CD4-positive, alpha-beta T cell treated with Interleukin-6 at 100 ng/mL for 8 hours (primary cell): Measurements from ENCODE around the gene SCGN.
"Not testable (repeated sequence)": the region's sequence is repeated elsewhere in the genome, so short reads cannot be mapped to it uniquely, and the experiment has no call there.

Experiments used
- DNase-seq: peaks from one replicate; pipeline ENCODE4 v3.0.0-alpha.2; 2020; ENCODE audit warnings: mixed read lengths, low spot score

SCGN gene

DNA sequence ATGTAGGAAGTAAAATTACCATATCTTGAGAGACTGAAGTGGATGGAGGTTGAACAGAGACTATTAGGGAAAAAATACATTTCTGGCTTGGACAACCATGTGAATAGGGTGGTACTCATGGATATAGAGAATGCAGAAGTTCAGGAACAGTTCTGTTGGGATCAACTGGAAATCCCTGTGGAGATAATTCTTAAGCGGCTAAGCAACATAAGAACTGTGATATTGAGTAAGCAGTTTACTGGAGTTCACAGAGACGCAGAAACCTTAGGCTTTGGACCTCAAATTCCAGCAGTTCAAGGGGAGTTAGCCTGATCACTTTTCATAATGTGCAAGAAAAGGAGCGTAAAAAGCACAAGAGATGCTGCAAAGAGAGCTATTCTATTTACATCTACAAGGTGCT, 78.9 kb downstream of the SCGN start:
- no peak for DNase-seq

DNA sequence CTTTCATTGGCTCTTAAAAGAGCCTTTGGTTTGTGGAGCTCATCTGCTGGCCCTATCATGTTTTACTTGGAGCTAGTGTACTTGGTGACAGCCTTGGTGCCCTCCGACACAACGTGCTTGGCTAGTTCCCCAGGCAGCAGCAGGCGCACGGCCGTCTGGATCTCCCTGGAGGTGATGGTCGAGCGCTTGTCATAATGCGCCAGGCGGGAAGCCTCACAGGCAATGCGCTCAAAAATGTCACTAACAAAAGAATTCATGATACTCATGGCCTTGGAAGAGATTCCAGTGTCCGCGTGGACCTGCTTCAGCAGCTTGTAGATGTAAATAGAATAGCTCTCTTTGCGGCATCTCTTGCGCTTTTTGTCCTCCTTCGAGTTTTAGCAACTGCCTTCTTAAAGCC, 79.7 kb downstream of the SCGN start:
- no peak for DNase-seq

DNA sequence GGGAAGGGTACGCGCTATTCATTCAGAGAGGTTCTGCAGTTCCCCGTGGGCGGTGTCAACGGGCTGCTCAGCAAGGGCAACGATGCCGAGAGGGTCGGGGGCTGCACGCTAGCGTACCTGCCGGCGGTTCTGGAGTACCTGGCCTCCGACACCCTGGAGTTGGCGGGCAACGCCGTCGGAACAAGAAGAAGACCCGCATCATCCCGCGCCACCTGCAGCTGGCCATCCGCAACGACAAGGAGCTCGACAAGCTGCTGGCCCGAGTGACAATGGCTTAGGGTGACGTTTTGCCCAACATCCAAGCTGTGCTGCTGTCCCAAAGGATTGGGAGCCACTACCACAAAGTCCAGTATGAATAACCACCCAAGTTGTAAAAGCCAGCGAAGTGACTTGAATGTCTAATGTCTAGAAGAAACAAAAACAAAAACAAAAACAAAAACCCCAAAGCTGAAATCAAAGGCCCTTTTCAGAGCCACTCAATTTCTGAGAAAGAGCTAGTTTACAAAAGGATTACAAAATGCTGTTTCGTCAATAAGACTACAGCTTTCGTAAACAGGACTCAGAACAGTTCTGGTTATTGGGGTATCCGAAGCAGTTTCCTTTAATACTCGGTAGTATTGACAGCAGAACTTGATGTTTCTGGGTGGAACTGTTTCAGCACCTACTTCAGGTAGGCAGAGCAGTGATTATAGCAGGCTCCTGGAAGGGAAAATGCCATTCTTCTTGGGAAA, 80.6 kb downstream of the SCGN start:
- no peak for DNase-seq

DNA sequence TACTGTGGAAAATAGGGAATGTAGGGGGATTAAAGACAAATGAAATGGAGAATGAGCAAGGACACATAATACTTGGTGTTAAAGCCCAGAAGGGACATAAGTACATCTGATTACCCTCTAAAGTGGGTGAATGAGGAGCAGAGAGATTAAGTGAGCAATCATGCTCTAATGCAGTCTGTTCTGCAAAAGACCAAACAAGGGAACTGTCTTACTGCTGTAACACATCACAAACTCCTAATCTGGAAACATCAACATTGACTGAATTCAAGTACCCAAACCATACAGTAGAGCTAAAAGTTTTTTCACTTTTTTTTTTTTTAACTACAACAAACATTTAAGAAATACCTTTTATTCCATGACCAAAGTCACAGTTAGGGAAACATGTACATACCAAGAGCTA, 83.2 kb downstream of the SCGN start:
- DNase-seq, result no peak

DNA sequence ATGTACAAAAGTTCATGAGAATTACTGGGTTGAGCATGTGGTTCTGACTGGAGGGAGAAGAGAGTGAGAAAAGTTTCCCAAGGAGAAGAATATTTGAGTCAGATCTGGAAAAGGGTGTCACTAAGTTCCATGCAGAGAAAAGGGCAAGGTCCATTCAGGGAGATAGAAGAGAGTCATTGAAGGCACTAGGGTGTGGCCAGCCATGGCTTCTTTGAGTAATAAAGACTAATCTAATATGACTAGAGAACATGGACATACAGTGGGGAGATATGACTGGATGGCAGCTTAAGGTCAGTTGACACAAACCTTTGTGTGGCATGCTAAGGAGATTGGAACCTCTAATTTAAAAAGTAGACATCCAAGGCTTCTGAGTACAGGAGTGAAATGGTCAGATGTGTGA, 91.9 kb downstream of the SCGN start:
- no peak for DNase-seq

DNA sequence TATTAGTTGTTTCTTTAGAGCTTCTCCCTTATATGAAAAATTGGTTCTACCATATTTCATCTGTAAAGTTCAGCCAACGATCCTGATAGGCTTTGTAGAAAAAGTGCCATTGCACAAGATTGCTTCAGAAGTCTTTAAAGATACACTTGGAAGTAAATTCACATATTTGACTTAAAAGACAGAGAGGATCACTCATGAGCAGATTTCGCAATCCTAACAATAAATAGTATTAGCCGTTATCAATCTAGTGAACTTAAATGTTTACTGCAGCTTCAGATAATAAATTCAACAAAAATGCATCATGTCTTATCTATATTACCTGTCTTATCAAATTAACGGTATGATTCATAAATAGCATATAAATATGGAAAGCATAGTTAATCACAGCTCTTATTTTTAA, 93.8 kb downstream of the SCGN start:
- DNase-seq, result no peak

DNA sequence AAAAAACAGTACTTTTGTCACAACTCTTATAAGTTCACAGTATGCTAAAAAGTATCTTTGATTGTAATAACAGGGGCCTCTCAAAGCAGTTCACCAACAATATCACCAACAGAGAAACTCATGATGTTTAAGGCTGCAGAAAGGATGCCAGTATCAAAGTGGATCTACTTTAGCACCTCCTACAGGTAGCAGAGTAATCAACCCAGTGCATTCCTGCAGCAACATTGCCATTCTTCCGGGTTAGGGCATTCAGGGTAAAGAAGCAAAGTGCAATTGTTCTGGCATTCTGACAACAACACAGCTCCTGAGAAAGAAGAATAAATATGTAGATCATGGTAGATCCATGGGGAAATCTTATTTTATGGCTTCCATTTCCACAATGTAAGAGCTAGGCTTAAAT, 95.0 kb downstream of the SCGN start:
- DNase-seq, result no peak

DNA sequence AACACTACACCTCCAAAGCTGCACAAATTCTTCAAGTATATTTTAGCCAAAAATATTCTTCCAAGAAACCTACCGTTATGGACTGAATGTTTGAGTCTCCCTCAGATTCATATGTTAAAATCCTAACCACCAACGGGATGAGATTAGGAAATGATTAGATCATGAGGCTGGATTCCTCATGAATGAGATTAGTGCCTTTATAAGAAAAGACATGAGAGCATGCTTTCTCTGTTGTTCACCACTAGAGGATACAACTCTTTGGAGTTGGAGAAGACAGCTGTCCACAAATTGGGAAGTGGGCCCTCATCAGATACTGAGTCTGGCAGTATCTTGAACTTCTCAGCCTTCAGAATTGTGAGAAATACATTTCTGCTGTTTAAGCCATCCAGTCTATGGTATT, 95.5 kb downstream of the SCGN start:
- no peak for DNase-seq

DNA sequence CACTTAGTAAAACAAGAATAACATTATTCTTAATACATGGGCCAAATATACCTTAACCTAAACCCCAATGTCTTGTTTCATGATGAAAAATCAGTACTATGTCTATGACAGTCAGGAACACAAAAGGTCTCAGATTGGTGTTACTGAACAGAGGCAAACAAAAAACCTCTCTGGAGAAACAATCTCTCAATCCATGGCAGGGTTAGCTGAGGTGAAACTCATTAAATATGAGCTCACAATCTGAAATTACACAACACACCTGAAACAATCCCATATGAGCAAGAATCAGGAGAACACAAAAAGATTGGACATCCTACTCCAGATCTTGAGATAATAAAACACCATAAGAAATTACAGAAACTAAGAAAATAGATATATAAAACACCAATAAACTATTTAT, 96.0 kb downstream of the SCGN start:
- no peak for DNase-seq

DNA sequence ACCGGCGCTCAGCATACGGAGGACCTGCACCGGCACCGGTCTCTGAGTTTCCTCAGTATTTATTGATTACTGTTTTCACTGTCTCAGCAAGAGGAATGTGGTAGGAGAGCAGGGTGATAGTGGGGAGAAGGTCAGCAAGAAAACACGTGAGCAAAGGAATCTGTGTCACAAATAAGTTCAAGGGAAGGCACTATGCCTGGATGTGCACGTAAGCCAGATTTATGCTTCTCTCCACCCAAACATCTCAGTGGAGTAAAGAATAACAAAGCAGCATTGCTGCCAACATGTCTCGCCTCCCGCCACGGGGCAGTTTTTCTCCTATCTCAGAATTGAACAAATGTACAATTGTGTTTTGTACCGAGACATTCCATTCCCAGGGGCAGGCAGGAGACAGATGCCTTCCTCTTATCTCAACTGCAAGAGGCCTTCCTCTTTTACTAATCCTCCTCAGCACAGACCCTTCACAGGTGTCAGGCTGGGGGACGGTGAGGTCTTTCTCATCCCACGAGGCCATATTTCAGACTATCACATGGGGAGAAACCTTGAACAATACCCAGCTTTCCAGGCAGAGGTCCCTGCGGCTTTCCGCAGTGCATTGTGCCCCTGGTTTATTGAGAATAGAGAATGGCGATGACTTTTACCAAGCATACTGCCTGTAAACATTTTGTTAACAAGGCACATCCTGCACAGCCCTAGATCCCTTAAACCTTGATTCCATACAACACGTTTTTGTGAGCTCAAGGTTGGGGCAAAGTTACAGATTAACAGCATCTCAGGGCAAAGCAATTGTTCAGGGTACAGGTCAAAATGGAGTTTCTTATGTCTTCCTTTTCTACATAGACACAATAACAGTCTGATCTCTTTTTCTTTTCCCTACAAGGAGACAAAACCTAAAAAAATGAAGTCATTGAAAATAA, 96.8 kb downstream of the SCGN start:
- not testable (repeated sequence) for DNase-seq

DNA sequence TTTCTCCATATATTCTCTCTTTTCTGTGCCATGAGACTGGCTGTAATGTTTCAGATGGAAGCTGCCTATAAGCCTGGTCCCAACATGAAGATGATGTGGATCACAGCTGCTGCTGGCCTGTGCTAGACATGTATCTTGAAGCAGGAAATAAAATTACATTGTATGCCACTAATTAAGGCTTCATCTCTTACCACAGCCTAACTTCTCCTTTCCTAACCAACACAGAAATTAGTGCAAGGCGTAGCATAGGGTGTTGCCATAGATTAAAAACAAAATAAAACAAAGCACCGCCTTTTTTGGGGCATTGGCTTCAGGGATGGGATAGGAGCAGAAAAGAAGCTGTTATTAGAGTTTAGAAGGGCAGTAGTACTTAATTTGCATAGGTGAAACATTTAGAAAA, 97.8 kb downstream of the SCGN start:
- no peak for DNase-seq

DNA sequence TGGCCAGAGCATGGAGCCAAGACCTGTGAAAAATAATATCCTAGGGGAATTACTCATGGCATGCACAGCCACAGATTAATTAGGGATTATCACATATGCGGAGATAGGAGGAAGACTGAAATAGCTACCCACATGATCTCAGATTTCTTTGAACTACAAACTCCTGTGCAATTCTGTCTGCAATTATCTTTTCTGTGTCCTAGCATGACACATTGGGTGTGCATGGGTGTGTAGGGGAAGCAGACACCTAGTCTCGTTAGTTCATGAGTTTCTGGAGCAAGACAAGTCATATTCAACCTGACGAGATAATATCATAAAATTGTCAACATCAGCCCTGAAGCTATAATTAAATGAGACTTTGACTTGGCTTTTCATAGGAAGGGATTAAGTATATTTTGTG, 98.9 kb downstream of the SCGN start:
- DNase-seq, result no peak
